Neural cell (in vitro differentiated cells): ENCODE data around the gene COL15A1.

ENCODE experiments used
- POLR2AphosphoS5 ChIP-seq: IDR thresholded peaks from 2 replicates; pipeline ENCODE4 v1.6.1; 2012
- SMC3 ChIP-seq: fragments of 450-650 bp; conservative IDR thresholded peaks from 2 replicates; pipeline ENCODE4 v1.6.1; 2014; ENCODE audit warnings: antibody characterized with exemption, mild to moderate bottlenecking, moderate library complexity; ENCODE audit not compliant: poor library complexity
- TAF1 ChIP-seq: IDR thresholded peaks from 2 replicates; pipeline ENCODE4 v1.6.1; 2012; ENCODE audit warnings: low read depth
- TF ChIP-seq, protein P1 (sequence below): fragments of 450-650 bp; IDR thresholded peaks from 2 replicates; pipeline ENCODE4 v1.5.1; 2014; ENCODE audit warnings: antibody characterized with exemption, mild to moderate bottlenecking, moderate library complexity; ENCODE audit not compliant: poor library complexity, severe bottlenecking

- TF ChIP-seq, protein P1, sequence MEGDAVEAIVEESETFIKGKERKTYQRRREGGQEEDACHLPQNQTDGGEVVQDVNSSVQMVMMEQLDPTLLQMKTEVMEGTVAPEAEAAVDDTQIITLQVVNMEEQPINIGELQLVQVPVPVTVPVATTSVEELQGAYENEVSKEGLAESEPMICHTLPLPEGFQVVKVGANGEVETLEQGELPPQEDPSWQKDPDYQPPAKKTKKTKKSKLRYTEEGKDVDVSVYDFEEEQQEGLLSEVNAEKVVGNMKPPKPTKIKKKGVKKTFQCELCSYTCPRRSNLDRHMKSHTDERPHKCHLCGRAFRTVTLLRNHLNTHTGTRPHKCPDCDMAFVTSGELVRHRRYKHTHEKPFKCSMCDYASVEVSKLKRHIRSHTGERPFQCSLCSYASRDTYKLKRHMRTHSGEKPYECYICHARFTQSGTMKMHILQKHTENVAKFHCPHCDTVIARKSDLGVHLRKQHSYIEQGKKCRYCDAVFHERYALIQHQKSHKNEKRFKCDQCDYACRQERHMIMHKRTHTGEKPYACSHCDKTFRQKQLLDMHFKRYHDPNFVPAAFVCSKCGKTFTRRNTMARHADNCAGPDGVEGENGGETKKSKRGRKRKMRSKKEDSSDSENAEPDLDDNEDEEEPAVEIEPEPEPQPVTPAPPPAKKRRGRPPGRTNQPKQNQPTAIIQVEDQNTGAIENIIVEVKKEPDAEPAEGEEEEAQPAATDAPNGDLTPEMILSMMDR = no peak
- TF ChIP-seq SMC3 (no peak), POLR2AphosphoS5 (no peak), TAF1 (no peak)
Observed at GRCh38 chr9:98971915-98972223, 28.2 kb downstream of the COL15A1 start.
